Cardiac fibroblast (primary cell): ENCODE data around the gene FGFR3.
"Not testable (repeated sequence)": the region's sequence is repeated elsewhere in the genome, so short reads cannot be mapped to it uniquely, and the experiment has no call there.

ENCODE experiments used
- DNase-seq, 2 donors: peaks; one replicate each; pipeline versions ENCODE4 v3.0.0 to v3.0.0-alpha.2; 2010; ENCODE audit warnings: low read depth in 2 of 2
- H3K4me3 ChIP-seq, 2 donors: replicated peaks in 1 of 2; 1 replicate in 1 of 2; 2 replicates in 1 of 2; pipeline ENCODE4 v1.5.1; 2011; ENCODE audit warnings: low read depth in 2 of 2, low read length in 2 of 2, mild to moderate bottlenecking in 2 of 2, moderate library complexity in 1 of 2
- CTCF ChIP-seq: IDR thresholded peaks from one replicate; pipeline ENCODE4 v1.5.1; 2011; ENCODE audit warnings: low read depth, mild to moderate bottlenecking, low read length, inconsistent platforms

Gene FGFR3

GRCh38 chr4:1841201-1841886 lies 48.3 kb downstream of the FGFR3 start:
- no peak for DNase-seq
- no peak for TF ChIP-seq CTCF

GRCh38 chr4:1841887-1842210 lies 48.8 kb downstream of the FGFR3 start:
- no peak for DNase-seq
- TF ChIP-seq CTCF: no peak
- H3K4me3 ChIP-seq: no peak overlapping the region

More at GRCh38 chr4:1841201-1841886, 48.3 kb downstream of the FGFR3 start:
- no peak overlapping the region for H3K4me3 ChIP-seq

- DNase-seq: no peak
- H3K4me3 ChIP-seq: no peak overlapping the region
- no peak for TF ChIP-seq CTCF
These were observed 49.3 kb downstream of the FGFR3 start for GRCh38 chr4:1842339-1842895.

GRCh38 chr4:1842993-1843448 lies 49.9 kb downstream of the FGFR3 start:
- DNase-seq: peak; percentile 88 to 91
- H3K4me3 ChIP-seq: no peak overlapping the region

GRCh38 chr4:1843852-1844251 lies 50.8 kb downstream of the FGFR3 start:
- no peak for TF ChIP-seq CTCF
- DNase-seq: peak; percentile 54 to 87
- H3K4me3 ChIP-seq: no peak overlapping the region

More at GRCh38 chr4:1842993-1843448, 49.9 kb downstream of the FGFR3 start:
- no peak for TF ChIP-seq CTCF

- not testable (repeated sequence) for DNase-seq, H3K4me3 ChIP-seq
These were observed 51.5 kb downstream of the FGFR3 start for GRCh38 chr4:1844618-1845017.

GRCh38 chr4:1846580-1846979 lies 53.5 kb downstream of the FGFR3 start:
- no peak overlapping the region for H3K4me3 ChIP-seq
- TF ChIP-seq CTCF: no peak
- DNase-seq: no peak
